ENCODE results near the gene COA3.

GRCh38 chr17:42844271-42844670, 45.8 kb upstream of the COA3 start, which contains the start of gene AOC2:
- TF ChIP-seq CTCF (IDR thresholded peaks at IDR 0.05): no peak
- no peak for TF ChIP-seq POLR2A (IDR thresholded peaks at IDR 0.05)
- no peak for TF ChIP-seq POLR2AphosphoS5 (IDR thresholded peaks at IDR 0.05)
- TF ChIP-seq EP300 (IDR thresholded peaks at IDR 0.05; ENCODE audit: low read depth): no peak
